Raji (cell line): ENCODE measurements around the gene EID3.

Experiments used
- POLR2A ChIP-seq: IDR thresholded peaks from 2 replicates; pipeline ENCODE4 v1.6.1; 2011; ENCODE audit warnings: low read depth, low read length, control low read depth; ENCODE audit not compliant: insufficient read depth

EID3 gene

GRCh38 chr12:104319918-104320626 is 16.5 kb downstream of the EID3 start:
- no peak for TF ChIP-seq POLR2A

GRCh38 chr12:104320627-104321024 is 17.1 kb downstream of the EID3 start:
- no peak for TF ChIP-seq POLR2A

DNA sequence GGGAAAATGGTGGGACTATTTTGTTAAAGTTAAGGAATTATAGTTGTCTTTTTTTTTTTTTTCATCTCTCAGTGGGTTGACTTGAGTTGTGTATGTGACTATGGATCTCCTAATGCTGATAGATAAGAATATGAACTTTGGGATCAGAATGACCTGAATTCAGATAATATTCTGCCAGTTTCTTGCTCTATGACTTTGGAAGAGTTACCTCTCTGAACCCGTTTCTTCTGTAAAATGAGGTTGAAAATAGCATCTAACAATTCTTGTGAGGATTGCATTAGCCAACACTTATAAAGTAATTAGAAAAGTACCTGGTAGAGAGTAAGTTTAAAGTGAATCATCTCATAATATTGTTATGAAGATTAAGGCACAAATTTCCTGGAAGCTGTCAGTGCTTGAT is 18.4 kb downstream of the EID3 start:
- no peak for TF ChIP-seq POLR2A

GRCh38 chr12:104323899-104324298 is 20.4 kb downstream of the EID3 start:
- no peak for TF ChIP-seq POLR2A

DNA sequence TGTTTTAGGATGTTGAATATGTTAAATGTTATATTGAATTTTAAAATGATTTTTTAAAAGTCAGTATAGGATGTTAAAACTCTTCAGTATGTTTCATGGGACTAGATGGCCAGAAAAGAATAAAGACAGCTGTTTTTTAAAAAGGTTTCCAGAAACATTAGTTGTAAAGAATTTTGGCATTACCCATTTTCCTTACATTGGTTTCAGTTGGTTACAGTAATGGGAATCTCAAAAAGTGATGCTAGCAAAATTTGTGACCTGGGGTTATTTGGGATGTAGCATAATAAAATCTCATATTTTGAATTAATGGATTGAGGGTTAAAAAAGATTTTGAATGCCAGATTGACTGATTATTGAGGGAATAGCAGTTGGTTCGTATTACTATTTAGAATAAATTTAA is 25.3 kb downstream of the EID3 start:
- TF ChIP-seq POLR2A, result no peak

DNA sequence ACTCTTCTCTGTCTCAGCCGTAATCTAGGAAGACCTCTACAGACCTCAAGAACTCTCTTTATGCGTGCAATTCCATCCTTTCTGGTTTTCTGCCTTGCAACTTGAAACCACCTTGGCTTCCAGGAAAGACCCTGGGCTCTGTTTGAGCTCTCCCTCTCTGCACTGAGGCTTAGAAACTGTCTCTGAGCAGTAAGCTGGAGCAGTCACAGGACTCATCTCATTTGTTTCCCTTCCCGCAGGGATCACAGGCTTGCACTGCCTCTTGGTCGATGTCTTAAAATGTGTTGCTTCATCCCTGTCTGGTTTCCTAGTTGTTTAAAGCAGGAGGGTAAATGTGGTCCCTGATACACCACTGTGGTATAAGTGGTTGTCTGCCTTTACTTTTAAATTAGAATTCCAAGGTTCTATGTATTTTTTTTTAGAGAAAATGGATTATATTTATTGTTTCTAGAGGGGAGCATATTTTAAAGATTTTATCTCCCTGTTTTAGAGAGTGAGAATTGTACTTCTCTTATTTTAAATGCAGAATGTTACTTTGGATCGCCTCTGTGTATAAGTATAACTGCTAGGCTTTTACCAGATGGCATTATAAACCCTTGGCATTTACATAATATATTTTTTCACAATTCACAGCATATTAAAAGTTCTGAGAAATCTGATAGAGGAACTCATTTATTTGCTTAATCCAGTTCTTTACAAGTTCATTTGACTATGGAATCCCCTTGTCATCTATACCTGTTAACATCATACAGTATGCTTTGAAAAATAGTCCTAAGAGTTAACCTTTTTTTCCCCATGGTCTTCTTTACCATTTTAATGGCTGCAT is 26.4 kb downstream of the EID3 start:
- TF ChIP-seq POLR2A, result no peak

DNA sequence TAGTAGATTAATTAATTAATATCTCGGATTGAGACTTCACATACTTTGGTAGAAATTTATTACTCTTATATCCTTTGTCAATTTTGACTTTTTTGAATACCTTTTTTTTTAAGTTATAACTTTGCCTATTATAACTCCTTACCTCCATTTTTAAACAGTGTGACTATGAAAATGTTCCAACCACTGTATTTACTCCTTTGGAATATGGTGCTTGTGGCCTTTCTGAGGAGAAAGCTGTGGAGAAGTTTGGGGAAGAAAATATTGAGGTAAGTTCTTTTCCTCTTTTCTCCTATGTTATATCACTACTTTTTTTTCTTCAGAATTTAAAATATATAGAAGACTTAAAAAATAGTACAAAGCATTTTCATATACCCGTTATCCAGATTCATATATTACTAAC is 27.8 kb downstream of the EID3 start:
- TF ChIP-seq POLR2A, result no peak

GRCh38 chr12:104333692-104334255 is 30.2 kb downstream of the EID3 start:
- no peak for TF ChIP-seq POLR2A

- TF ChIP-seq POLR2A, result no peak
Observed at GRCh38 chr12:104334581-104334980, 31.0 kb downstream of the EID3 start.

- TF ChIP-seq POLR2A, result no peak
Observed at GRCh38 chr12:104336115-104336514, 32.6 kb downstream of the EID3 start.

DNA sequence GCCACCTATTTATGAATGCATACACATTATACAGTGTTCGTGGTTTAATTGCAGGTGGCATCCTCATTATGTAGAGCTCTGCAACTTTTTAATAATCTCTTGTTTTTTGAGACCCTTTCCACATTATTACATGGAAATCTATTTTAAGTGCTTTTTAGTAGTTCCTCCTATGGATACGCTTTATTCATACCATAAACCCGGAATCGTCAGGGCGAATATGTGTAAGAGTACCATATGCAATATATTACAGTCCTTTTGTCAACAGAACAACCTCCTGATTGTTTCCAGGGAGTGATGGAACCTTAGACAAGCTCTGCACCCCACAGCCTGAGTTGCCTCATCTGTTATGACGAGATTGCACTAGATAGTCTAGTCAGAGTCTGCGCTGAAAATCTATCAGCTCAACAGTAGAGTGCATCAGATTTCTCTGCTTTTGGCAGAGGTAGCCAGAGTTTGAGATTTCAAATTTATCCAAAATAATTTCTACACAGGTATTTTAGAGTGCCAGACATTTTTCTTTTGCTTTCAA is 33.6 kb downstream of the EID3 start:
- no peak for TF ChIP-seq POLR2A

DNA sequence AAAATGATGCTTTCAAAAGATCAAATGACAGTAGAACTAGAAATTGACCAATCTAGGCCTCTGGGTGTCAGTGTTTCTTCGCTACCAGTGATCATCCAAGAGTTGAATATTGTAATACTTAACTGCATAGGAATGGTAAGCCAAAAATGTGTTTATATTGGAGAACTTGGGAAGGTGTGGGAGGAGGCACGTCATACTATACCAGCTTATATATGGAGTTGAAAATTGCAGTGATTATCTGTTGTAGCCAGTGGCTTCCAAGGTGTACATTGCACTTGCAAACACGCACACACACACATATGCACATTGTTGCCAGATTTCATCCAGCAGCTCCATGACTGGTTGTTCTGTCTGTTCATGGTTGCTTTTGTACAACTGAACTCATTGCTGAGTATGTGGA is 36.1 kb downstream of the EID3 start:
- no peak for TF ChIP-seq POLR2A

GRCh38 chr12:104340177-104340576 is 36.6 kb downstream of the EID3 start:
- TF ChIP-seq POLR2A, result no peak

DNA sequence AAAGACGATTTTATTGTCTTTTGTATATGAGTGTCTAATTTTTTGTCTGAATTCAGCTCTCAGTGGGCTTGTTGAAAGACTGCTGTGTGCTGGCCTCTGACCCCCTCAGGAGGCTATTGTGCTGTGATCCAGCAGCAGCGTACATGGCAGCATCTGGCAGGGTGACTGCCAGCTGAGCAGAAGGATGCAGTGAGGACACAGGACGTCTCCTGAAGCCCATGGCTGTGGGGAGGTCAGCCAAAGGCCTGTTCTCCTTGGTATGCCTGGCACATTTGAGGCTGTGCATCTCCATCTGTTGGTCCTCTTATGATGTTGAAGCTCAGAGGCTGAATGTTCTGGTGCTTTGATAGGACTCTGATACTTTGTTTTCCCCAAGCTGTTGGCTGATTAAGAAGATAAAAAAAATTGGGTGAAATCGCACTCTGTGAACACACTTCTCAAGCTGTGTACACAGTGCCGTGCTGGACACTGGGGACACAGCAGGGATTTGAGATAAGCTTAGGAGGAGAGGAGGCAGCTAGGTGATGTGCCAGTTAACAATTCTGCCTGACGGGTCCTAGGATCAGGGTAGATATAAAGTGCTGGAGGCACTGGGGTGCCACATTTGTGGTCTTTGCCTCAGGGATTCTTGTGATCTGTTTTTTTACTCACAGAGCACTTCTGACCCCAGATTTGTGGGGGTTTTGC is 37.5 kb downstream of the EID3 start:
- TF ChIP-seq POLR2A, result no peak

DNA sequence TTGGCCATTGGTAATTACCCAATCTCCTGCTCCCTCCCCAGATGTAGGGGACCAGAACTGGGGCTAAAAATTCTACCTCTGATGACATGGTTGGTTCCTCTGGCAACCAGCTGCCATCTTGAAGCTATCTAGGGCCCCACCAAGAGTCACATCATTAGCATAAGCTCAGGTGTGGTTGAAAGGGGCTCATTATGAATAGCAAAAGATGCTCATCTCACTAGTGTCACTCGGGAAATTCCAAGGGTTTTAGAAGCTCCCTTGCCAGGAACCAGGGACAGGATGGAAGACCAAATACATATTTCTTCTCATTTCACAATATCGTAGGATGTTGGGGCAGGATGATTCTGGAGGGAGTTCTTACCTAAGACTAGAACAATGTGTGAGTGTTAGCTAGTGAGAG is 38.6 kb downstream of the EID3 start:
- TF ChIP-seq POLR2A, result no peak
